Mucosa of gallbladder (tissue), 1 donor: Measurements from ENCODE around the gene KCNA1. TPM values are rescaled to one million over a fixed set of nuclear protein-coding genes. Genes with fewer than 3 reads are reported as not detected.

Experiments
- DNase-seq: peaks from one replicate; pipeline ENCODE4 v3.0.0-alpha.2; 2020; ENCODE audit warnings: low spot score
- total RNA-seq: library from RNA; stranded (reverse); gene quantifications from one replicate; pipeline ENCODE4 v1.2.1, GENCODE V29; 2021
- donor health status: DM: no; HTN: no; CAD: no.

KCNA1 gene
- total RNA-seq, 1 donor from 2014 or later = 0.03 TPM

DNA sequence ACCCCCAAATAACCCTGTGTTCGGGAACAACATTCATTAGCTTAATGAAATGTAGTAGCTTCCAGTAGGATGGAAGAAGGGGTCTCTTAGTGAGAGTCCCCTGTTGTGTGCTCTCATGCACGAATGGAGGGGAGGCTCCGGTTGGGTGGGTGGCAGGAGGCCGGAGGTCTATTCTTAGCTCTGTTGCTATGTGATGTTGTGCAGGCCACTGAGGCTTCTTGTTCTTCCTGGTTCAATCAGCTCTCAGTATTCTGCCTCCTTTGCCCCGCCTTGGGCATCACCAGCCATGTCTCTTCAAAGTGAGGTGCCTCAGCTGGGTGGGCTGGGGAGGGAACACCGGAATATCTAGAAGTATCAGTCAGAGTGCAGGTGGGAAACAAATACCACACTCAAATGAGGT lies 50.8 kb downstream of the KCNA1 start:
- DNase-seq = no peak

DNA sequence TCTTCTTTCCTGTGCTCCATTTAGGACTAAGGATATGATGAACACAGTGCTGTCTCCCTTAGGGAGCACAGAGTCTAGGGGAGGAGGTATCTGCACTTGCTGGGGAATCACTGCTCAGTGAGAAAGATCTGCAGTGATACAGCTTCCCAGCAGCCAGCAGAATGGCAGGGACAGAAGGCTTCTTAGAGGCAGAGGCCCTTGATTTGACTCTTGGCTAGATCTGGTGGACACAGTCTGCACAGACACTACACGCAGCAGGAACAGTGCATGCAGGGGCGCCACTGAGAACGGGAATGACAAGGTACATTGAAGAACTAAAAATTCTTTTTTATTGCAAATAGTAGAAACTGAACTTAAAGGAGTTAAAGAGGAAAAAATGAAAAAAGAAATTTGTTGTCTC lies 51.6 kb downstream of the KCNA1 start:
- DNase-seq = no peak

DNA sequence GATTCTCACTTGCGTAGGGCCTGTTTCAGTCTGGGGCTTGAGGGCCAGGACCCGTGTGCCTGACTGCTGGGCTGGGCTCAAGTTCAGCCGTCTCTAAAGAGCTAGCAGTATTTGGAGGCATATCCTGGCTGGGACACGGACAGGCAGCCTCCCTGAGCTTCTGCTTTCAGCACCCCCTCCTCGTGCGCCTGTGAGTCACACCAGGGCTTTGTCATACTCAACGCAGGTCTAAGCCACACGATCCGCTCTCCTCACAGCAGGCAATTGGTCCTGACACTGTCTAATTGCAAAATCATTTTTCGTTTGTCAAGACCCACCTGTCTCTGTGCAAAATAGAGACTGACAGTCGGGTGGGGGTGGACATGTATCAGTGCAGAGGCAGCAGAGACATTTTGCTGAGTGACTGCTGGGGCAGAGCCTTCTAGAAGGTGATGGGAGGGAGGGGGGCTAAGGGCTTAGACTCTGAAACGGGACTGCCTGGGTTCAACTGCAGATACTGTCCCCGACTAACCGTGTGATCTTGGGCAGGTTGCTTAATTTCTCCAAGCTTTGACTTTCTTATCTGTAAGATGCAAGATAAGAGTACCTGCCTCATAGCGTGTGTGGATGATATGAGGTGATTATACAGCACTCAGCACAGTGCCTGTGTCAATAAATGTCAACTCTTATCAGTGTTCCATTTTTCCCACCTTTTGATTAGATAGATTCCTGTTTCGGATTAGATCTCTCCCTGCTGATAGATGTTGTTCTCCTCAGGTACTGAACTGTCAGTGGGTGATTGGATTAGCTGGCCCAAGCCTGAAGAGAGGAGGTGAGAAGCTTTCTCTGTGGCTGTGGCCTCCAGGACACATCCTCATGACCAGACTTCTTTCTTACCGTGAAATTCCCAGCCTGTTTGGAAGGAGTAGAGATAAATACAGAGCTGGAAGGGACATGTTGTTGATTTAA lies 53.1 kb downstream of the KCNA1 start:
- DNase-seq = no peak

Other genes with a start within 250 kb of the KCNA1 start
- gene GALNT8, start 189.5 kb upstream of the KCNA1 start, total RNA-seq = 0.43 TPM
- gene KCNA5, start 134.0 kb downstream of the KCNA1 start, total RNA-seq = 1.4 TPM